ENCODE data around the gene LRRC7.

The LRRC7 gene

DNA sequence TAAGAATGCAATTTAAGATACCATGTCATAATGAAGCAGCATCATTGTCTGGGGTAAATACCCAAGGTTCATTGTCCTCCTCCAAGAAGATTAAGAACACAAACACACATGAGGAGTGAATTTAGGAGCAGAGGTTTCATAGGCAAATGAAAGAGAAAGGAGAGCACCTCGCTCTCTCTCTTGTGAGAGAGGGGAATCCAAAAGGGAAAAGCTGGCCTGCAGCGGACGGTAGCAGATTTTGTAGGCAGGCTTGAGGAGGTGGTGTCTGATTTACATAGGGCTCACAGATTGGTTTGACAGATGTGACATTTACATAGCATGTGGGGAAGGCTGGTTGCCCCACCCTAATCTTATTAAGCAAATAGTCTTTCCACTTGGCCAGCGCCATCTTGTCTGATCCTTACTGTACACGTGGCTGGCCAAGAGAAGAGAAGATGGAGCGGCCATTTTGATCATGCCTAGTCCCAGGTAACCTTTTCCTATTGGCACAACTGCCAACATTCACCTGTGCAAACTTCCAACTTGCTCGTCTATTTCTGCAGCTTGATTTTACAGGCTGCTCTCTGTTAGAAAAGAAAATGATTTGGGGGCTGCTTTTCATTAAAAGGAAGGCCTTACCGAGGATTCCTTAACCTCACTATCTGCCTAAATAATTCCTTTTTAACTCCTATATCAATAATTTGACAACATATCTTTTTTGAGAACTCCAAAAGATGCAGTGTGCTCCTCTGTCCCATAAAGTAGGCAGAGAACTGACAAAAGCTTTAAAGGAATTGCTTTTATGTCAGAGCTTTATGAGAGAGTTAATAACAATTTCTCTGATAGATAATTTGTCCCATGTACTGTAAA, 16.0 kb upstream of the LRRC7 start:
- Histone ChIP-seq H3K27me3 (ENCODE audit: insufficient read depth, low read depth, severe bottlenecking) (no peaks in the 10 kb centered on the region), H3K9me3 (ENCODE audit: severe bottlenecking) (no peaks in the 10 kb centered on the region), H3K27ac (no peak overlapping the region), H3K4me3 (ENCODE audit: low read depth, low read length) (no peak overlapping the region), H3K36me3 (no peaks in the 10 kb centered on the region)
- no peak for DNase-seq
- TF ChIP-seq, protein P1, sequence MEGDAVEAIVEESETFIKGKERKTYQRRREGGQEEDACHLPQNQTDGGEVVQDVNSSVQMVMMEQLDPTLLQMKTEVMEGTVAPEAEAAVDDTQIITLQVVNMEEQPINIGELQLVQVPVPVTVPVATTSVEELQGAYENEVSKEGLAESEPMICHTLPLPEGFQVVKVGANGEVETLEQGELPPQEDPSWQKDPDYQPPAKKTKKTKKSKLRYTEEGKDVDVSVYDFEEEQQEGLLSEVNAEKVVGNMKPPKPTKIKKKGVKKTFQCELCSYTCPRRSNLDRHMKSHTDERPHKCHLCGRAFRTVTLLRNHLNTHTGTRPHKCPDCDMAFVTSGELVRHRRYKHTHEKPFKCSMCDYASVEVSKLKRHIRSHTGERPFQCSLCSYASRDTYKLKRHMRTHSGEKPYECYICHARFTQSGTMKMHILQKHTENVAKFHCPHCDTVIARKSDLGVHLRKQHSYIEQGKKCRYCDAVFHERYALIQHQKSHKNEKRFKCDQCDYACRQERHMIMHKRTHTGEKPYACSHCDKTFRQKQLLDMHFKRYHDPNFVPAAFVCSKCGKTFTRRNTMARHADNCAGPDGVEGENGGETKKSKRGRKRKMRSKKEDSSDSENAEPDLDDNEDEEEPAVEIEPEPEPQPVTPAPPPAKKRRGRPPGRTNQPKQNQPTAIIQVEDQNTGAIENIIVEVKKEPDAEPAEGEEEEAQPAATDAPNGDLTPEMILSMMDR (IDR thresholded peaks at IDR 0.05; ENCODE audit: low read depth, low read length): no peak

DNA sequence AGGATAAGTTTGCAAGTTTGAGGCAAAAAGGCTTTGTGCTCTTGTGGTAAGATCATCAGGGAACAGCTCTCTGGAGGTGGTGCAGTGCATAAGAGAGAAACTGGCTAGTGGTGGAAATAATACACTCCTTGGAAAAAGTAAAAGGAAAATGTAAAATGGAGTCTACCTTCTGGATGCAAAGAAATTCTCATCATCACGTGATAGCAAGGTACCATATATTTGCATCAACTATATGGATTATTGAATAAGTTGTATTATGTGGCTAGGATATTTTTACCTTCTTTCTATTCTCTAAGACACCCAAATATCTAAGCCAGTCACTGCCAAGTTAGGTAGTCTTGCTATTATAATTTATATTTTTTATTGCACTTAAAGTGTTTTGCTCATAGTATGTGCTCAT, 14.0 kb upstream of the LRRC7 start:
- no peak overlapping the region for H3K27ac ChIP-seq
- DNase-seq: no peak
- TF ChIP-seq, protein P1 (IDR thresholded peaks at IDR 0.05; ENCODE audit: low read depth, low read length): no peak
- no peaks in the 10 kb centered on the region for H3K36me3 ChIP-seq
- no peaks in the 10 kb centered on the region for H3K27me3 ChIP-seq (ENCODE audit: insufficient read depth, low read depth, severe bottlenecking)
- no peaks in the 10 kb centered on the region for H3K9me3 ChIP-seq (ENCODE audit: severe bottlenecking)
- no peak overlapping the region for H3K4me3 ChIP-seq (ENCODE audit: low read depth, low read length)

DNA sequence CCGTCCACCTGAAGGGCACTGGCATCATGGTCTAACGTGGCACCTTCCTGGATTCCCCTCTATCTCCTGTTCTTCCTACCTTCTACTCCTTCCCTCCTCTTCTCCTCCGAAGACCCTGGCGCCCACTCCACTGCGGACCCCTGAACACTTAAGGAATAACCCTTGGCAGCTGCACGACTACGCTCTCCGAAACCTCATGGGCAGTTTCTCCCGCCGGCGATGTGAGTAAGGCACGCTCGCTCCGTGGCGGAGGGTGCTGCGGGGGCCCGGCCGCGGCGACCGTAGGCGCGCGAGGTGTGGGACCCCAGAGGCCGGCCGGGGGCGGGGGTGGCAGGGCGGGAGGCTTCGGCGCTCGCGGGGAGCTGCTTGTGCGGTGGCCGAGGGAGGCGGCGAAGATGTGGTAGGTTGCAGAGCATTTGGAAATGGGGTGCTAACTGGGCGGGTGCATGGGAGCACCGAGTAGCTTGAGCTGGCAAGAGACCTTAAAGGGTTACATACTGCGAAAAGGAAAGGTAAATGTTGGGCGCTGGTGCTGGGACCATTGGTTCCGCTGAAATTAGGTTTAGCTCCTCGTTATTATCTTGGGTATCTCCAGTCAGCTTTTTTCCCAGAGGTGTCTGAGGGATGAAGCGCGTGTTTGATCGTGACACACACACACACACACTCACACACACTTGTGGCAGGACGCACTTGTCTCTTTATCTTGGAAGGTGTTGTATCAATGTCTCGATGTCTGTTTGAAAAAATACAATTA, 876 bp downstream of the LRRC7 start:
- TF ChIP-seq, protein P1 (IDR thresholded peaks at IDR 0.05; ENCODE audit: low read depth, low read length): no peak
- Histone ChIP-seq H3K36me3 (no peaks in the 10 kb centered on the region), H3K27ac (no peak overlapping the region), H3K4me3 (ENCODE audit: low read depth, low read length) (peak overlapping the region; percentile 82), H3K27me3 (ENCODE audit: insufficient read depth, low read depth, severe bottlenecking) (no peaks in the 10 kb centered on the region), H3K9me3 (ENCODE audit: severe bottlenecking) (no peaks in the 10 kb centered on the region)
- no peak for DNase-seq

DNA sequence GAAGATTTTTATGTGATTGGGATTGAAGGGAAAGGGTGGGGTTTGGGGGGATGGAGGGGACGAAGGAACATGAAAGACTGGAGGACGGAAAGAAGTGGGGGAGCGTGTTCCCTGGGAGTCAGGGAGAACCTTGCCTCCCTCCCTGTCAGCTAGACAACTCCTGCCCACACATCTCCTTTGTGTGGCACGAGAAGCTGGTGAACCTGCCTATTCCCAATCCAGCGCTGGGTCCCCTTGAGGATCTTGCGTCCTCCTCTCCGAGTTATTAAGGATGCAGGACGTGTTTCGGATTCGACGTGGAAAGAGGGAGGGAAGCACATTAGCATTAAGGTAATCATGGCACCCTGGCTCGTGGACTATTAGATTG, 1.4 kb downstream of the LRRC7 start:
- H3K27me3 ChIP-seq (ENCODE audit: insufficient read depth, low read depth, severe bottlenecking): no peaks in the 10 kb centered on the region
- no peak for DNase-seq
- no peak overlapping the region for H3K27ac ChIP-seq
- no peaks in the 10 kb centered on the region for H3K36me3 ChIP-seq
- H3K4me3 ChIP-seq (ENCODE audit: low read depth, low read length): no peak overlapping the region
- TF ChIP-seq, protein P1 (IDR thresholded peaks at IDR 0.05; ENCODE audit: low read depth, low read length): no peak
- H3K9me3 ChIP-seq (ENCODE audit: severe bottlenecking): no peaks in the 10 kb centered on the region

DNA sequence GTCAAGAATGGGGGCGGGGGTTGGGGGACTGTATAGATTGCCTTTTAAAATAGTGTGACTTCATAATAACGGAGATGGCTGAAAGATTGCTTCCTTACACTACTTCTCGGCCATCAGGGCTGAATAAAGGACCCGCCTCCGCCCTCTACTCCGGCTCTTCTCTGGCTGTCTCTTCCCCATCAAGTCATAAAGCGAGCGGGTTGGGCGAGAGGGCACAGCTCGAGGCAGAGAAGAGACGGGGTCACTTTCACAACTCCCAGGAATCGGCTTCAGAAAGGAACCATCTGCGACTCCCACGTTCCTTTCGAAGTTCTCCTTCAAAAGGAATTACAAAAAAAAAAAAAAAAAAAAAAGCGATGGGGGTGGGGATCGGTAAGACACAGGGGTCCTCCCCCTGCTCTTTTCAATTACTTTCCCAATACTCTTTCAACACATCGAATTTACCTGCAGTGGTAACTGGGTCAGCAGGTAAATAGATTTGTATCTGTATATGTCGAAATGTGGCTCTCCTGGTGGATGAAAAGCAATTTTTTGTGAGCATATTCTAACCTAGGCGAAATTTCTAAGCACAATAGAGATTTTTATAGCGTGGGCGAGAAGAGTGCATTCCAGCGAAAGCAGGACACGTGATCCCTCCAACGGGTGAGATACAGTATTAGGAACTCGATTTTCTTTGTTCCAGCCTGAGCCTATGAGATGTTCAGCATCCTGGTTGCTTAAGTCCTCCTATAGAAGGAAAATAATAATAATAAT, 2.0 kb downstream of the LRRC7 start:
- TF ChIP-seq, protein P1 (IDR thresholded peaks at IDR 0.05; ENCODE audit: low read depth, low read length): no peak

More for the DNA sequence above, 2.0 kb downstream of the LRRC7 start:
- DNase-seq: no peak
- Histone ChIP-seq H3K27me3 (ENCODE audit: insufficient read depth, low read depth, severe bottlenecking) (no peaks in the 10 kb centered on the region), H3K27ac (no peak overlapping the region), H3K9me3 (ENCODE audit: severe bottlenecking) (no peaks in the 10 kb centered on the region), H3K4me3 (ENCODE audit: low read depth, low read length) (no peak overlapping the region), H3K36me3 (no peaks in the 10 kb centered on the region)
